GM12878 (cell line): ENCODE measurements around the gene FASTKD2. TPM values are rescaled to one million over a fixed set of nuclear protein-coding genes. Genes with fewer than 3 reads are reported as not detected.

Experiments
- ATAC-seq: fragments of 200-7000 bp; cut with Tn5 transposase; 3 replicates; pipeline ENCODE4 v1.9.1; 2020; ENCODE audit warnings: mild to moderate bottlenecking, moderate library complexity
- BruUV-seq: library from RNA; stranded (reverse); fragments of 400-500 nt; replicated peaks from 2 replicates; lab custom pipeline; 2021; lab: Mats Ljungman, UMichigan
- CTCF ChIA-PET: fragments of 300-600 bp; sonication (Branson Sonifier 250); formaldehyde crosslinking; extraction: SDS; loops from one replicate; lab custom pipeline; 2021; ENCODE audit warnings: inconsistent platforms; lab: Yijun Ruan, JAX
- POLR2A ChIA-PET: fragments of 350-600 bp; formaldehyde crosslinking; extraction: SDS; loops from one replicate; lab custom pipeline; 2021; ENCODE audit warnings: inconsistent platforms; lab: Charles Lee
- RAD21 ChIA-PET: fragments of 300-600 bp; sonication (Branson Sonifier 250); formaldehyde crosslinking; loops from one replicate; lab custom pipeline; 2023; ENCODE audit warnings: antibody characterized with exemption; ENCODE audit not compliant: unreplicated experiment; lab: Charles Lee
- SMC1A ChIA-PET: fragments of 300-600 bp; sonication (Branson Sonifier 250); formaldehyde crosslinking; loops from one replicate; lab custom pipeline; 2023; ENCODE audit not compliant: unreplicated experiment, uncharacterized antibody; lab: Charles Lee
- DNase-seq: peaks from one replicate; pipeline ENCODE4 v3.0.0-alpha.2; 2011; ENCODE audit warnings: low read depth, low spot score
- FAIRE-seq: peaks from 3 replicates; lab custom pipeline; 2011; peaks lifted over from hg19 to GRCh38; lab: Jason Lieb, UNC
- H2AFZ ChIP-seq: 2 replicates; pipeline ENCODE4 v1.6.0; 2011; ENCODE audit warnings: low read depth, low read length, control low read depth; ENCODE audit not compliant: control insufficient read depth
- H3K27ac ChIP-seq: 2 replicates; pipeline ENCODE4 v1.5.1; 2011; ENCODE audit warnings: control low read depth; ENCODE audit not compliant: control insufficient read depth, insufficient read depth
- H3K27me3 ChIP-seq, 2 experiments: replicated peaks in 1 of 2; 2 replicates each; pipeline versions ENCODE4 v1.6.0 to v1.6.1; 2011; ENCODE audit warnings: low read length in 1 of 2; ENCODE audit not compliant: control insufficient read depth in 2 of 2, insufficient read depth in 2 of 2
- H3K36me3 ChIP-seq, 2 experiments: 2 replicates each; pipeline ENCODE4 v1.5.1; 2011; ENCODE audit warnings: low read length in 1 of 2; ENCODE audit not compliant: control insufficient read depth in 2 of 2, insufficient read depth in 2 of 2
- H3K4me1 ChIP-seq: 2 replicates; pipeline ENCODE4 v1.6.1; 2011; ENCODE audit warnings: mild to moderate bottlenecking, low read length, moderate library complexity, mixed read lengths; ENCODE audit not compliant: control insufficient read depth, insufficient read depth
- H3K4me2 ChIP-seq: 2 replicates; pipeline ENCODE4 v1.6.0; 2011; ENCODE audit warnings: control low read depth; ENCODE audit not compliant: control insufficient read depth, insufficient read depth
- H3K4me3 ChIP-seq: fragments of 200-600 bp; sonication (generic); 2 replicates; pipeline ENCODE4 v1.5.1; 2016
- H3K79me2 ChIP-seq: 2 replicates; pipeline ENCODE4 v1.6.0; 2011; ENCODE audit warnings: low read length; ENCODE audit not compliant: control insufficient read depth, insufficient read depth
- H3K9ac ChIP-seq: 2 replicates; pipeline ENCODE4 v1.8.0; 2011; ENCODE audit warnings: low read length, control low read depth, mixed read lengths; ENCODE audit not compliant: control insufficient read depth, insufficient read depth
- H3K9me3 ChIP-seq: replicated peaks from 3 replicates; pipeline ENCODE4 v1.5.1; 2011; ENCODE audit warnings: mild to moderate bottlenecking, low read length; ENCODE audit not compliant: control insufficient read depth, insufficient read depth
- H4K20me1 ChIP-seq: 2 replicates; pipeline ENCODE4 v1.6.0; 2011; ENCODE audit not compliant: control insufficient read depth, insufficient read depth
- BMI1 ChIP-seq: fragments of 450-650 bp; IDR thresholded peaks from 2 replicates; pipeline ENCODE4 v1.6.1; 2016; ENCODE audit warnings: mild to moderate bottlenecking, moderate library complexity, borderline replicate concordance
- FOXK2 ChIP-seq: fragments of 450-650 bp; IDR thresholded peaks from 2 replicates; pipeline ENCODE4 v1.6.1; 2017; ENCODE audit warnings: mild to moderate bottlenecking, moderate library complexity
- JUNB ChIP-seq: IDR thresholded peaks from 2 replicates; pipeline ENCODE4 v1.6.1; 2016; ENCODE audit warnings: antibody characterized with exemption, mild to moderate bottlenecking
- MAX ChIP-seq: IDR thresholded peaks from 2 replicates; pipeline ENCODE4 v1.6.1; 2012; ENCODE audit warnings: low read depth, low read length, improper control_type of control experiment
- MTA2 ChIP-seq: fragments of 450-650 bp; IDR thresholded peaks from 2 replicates; pipeline ENCODE4 v1.6.1; 2016; ENCODE audit warnings: low read depth, mild to moderate bottlenecking, moderate library complexity
- NKRF ChIP-seq: fragments of 450-650 bp; conservative IDR thresholded peaks from 2 replicates; pipeline ENCODE4 v1.6.1; 2017; ENCODE audit warnings: mild to moderate bottlenecking, moderate library complexity
- SMAD5 ChIP-seq: IDR thresholded peaks from 2 replicates; pipeline ENCODE4 v1.6.1; 2016; ENCODE audit warnings: antibody characterized with exemption, low read depth
- SRF ChIP-seq, 2 experiments: IDR thresholded peaks; 2 replicates each; pipeline ENCODE4 v1.6.1; 2011; ENCODE audit warnings: low read depth in 2 of 2, low read length in 2 of 2, mild to moderate bottlenecking in 1 of 2, moderate library complexity in 1 of 2
- TCF7 ChIP-seq: IDR thresholded peaks from 2 replicates; pipeline ENCODE4 v1.6.1; 2014; ENCODE audit warnings: antibody characterized with exemption, borderline replicate concordance
- ZZZ3 ChIP-seq: IDR thresholded peaks from 2 replicates; pipeline ENCODE4 v1.6.1; 2011; ENCODE audit warnings: low read depth; ENCODE audit not compliant: control insufficient read depth, insufficient read length
- WGBS: methylation state at CpG from one replicate; pipeline ENCODE4 v1.1.6; 2016; ENCODE audit warnings: low lambda C conversion rate; ENCODE audit not compliant: insufficient replicate concordance, insufficient coverage; ENCODE audit errors: missing lambda C conversion rate; 5-methylcytosine and 5-hydroxymethylcytosine counted together
- in situ Hi-C: fragments of 300-500 bp; cut with MboI; formaldehyde crosslinking; loops from 9 replicates; pipeline ENCODE4 v1.14.3; 2018; ENCODE audit warnings: mixed read lengths
- intact Hi-C: fragments of 100-400 bp; cut with micrococcal nuclease; formaldehyde crosslinking; loops from one replicate; pipeline ENCODE4 v1.14.2; 2022; ENCODE audit not compliant: unreplicated experiment
- polyA plus RNA-seq, 11 experiments: library from polyadenylated mRNA; depleted of rRNA in 4 of 11; unstranded in 6 of 11; stranded (reverse) in 5 of 11; fragments of >200 nt; fragmentation: Nextera tagmentation in 4 of 11; fragmentation: Illumina TruSeq in 1 of 11; extraction: Ambion mirVana in 4 of 11; extraction: Trizol in 1 of 11; gene quantifications; 1 replicate in 1 of 11; 2 replicates in 10 of 11; pipeline versions ENCODE4 v1.2.1 to v1.2.3, GENCODE V29; 2011 to 2016; ENCODE audit warnings: inconsistent platforms in 2 of 11, missing spikeins in 2 of 11, low read depth in 1 of 11
- total RNA-seq, 4 experiments: library from RNA; depleted of rRNA in 3 of 4; stranded (reverse); fragments of >200 nt in 3 of 4; fragmentation: Illumina TruSeq in 1 of 4; extraction: Trizol in 1 of 4; gene quantifications; 2 replicates each; pipeline versions ENCODE4 v1.2.1 to v1.2.3, GENCODE V29; 2013 to 2021

The FASTKD2 gene
- total and polyA plus RNA-seq, 10 of the 15 experiments (the other 5 are each of a cell fraction or from before 2014, with no cell fraction given), result 32.1 to 115 (median 52.3) TPM

- no TSS peak for BruUV-seq
Measured at GRCh38 chr2:206776432-206776831, 11.0 kb downstream of the FASTKD2 start.

GRCh38 chr2:206780671-206781070 is 15.3 kb downstream of the FASTKD2 start:
- Histone ChIP-seq H3K4me3 (no peak overlapping the region), H3K36me3 (peaks cover 14 to 43% of the 10 kb centered on the region in 2 experiments), H3K4me2 (no peak overlapping the region), H2AFZ (no peak overlapping the region), H3K27ac (no peak overlapping the region), H3K79me2 (peaks cover 3% of the 10 kb centered on the region), H3K27me3 (no peaks in the 10 kb centered on the region), H3K9ac (no peak overlapping the region), H3K9me3 (peaks cover 19% of the 10 kb centered on the region), H3K4me1 (no peaks in the 10 kb centered on the region), H4K20me1 (no peaks in the 10 kb centered on the region)
- 94% methylated on average over 2 of the region's 2 CpGs for WGBS
- SMC1A ChIA-PET, result interaction anchor here (0.6 to 2.3 kb wide), 7 partner anchors 14 to 437 kb away, joined by 3 to 9 read pairs (median 6); partner anchors contain the start of genes FASTKD2 and MDH1B
- no peak for DNase-seq
- no peak for FAIRE-seq
- in situ Hi-C loops (loop anchor here (10.0 kb wide), 1 partner anchor 86 kb away; no protein-coding TSS in a partner anchor), intact Hi-C loops (loop anchor here (1.0 to 5.0 kb wide), 3 partner anchors 87 to 388 kb away; no protein-coding TSS in a partner anchor)
- TF ChIP-seq BMI1, result no peak
- TF ChIP-seq SRF (IDR thresholded peaks at IDR 0.05; ENCODE audit: low read depth in 2 of 2, low read length in 2 of 2), result no peak
- TF ChIP-seq NKRF, result no peak
- no peak for TF ChIP-seq SMAD5
- RAD21 ChIA-PET, result interaction anchor here (0.6 to 1.5 kb wide), 3 partner anchors 12 to 438 kb away, joined by 3 to 4 read pairs (median 3); no protein-coding TSS in a partner anchor
- CTCF ChIA-PET, result interaction anchor here (0.6 to 3.8 kb wide), 12 partner anchors 8 to 704 kb away, joined by 3 to 28 read pairs (median 4); partner anchors contain the start of genes FASTKD2 and MDH1B
- POLR2A ChIA-PET, result interaction anchor here (0.6 kb wide), 2 partner anchors 17 to 239 kb away, joined by 3 to 4 read pairs; no protein-coding TSS in a partner anchor
- no peak for ATAC-seq
- no TSS peak for BruUV-seq

More at GRCh38 chr2:206776432-206776831, 11.0 kb downstream of the FASTKD2 start:
- peaks cover 21% of the 10 kb centered on the region for H3K9me3 ChIP-seq
- intact Hi-C loops, result no loop called here
- DNase-seq (no peak), FAIRE-seq (no peak), ATAC-seq (no peak)
- H4K20me1 ChIP-seq, result no peaks in the 10 kb centered on the region
- POLR2A ChIA-PET, result no interaction called here
- no peak for TF ChIP-seq TCF7
- TF ChIP-seq MAX, result no peak
- TF ChIP-seq ZZZ3, result no peak
- TF ChIP-seq MTA2, result no peak
- no peak for TF ChIP-seq FOXK2
- TF ChIP-seq JUNB, result no peak
- H3K4me1 ChIP-seq, result no peaks in the 10 kb centered on the region
- SMC1A ChIA-PET, result interaction anchor here (0.7 kb wide), 1 partner anchor 284 kb away, joined by 4 read pairs; no protein-coding TSS in a partner anchor
- H3K27ac ChIP-seq, result no peak overlapping the region
- no peak overlapping the region for H3K9ac ChIP-seq
- H3K27me3 ChIP-seq, result no peaks in the 10 kb centered on the region
- H3K4me2 ChIP-seq, result no peak overlapping the region
- CTCF ChIA-PET, result no interaction called here
- in situ Hi-C loops, result no loop called here
- H3K4me3 ChIP-seq, result no peak overlapping the region
- H3K79me2 ChIP-seq, result peaks cover 4% of the 10 kb centered on the region
- RAD21 ChIA-PET, result no interaction called here
- peaks cover 0 to 21% of the 10 kb centered on the region in 2 experiments; a peak in 2 of 4 replicates for H3K36me3 ChIP-seq
- no peak overlapping the region for H2AFZ ChIP-seq
